ENCODE data around the gene APMAP.

- TF ChIP-seq POLR2A (IDR thresholded peaks at IDR 0.05) (no peak), CTCF (IDR thresholded peaks at IDR 0.05) (no peak)
Observed at GRCh38 chr20:25030649-25031207, 38.2 kb upstream of the APMAP start.
